HepG2 (cell line): Measurements from ENCODE around the gene U2AF1L4. TPM values are rescaled to one million over a fixed set of nuclear protein-coding genes. Genes with fewer than 3 reads are reported as not detected.

Experiments used
- ATF5 ChIP-seq: sonication (generic); formaldehyde crosslinking; IDR thresholded peaks from 2 replicates; pipeline ENCODE4 v1.4.0; 2020; ENCODE audit warnings: mild to moderate bottlenecking, low read depth, missing genetic modification reagents
- CEBPG ChIP-seq: IDR thresholded peaks from 2 replicates; pipeline ENCODE4 v1.6.1; 2016
- CREM ChIP-seq, 2 experiments: sonication (generic) in 1 of 2; formaldehyde crosslinking in 1 of 2; IDR thresholded peaks; 2 replicates each; pipeline versions ENCODE4 v1.4.0 to v1.6.1; 2016 to 2020; ENCODE audit warnings: antibody characterized with exemption in 1 of 2, mild to moderate bottlenecking in 1 of 2, missing genetic modification reagents in 1 of 2
- DPF2 ChIP-seq: sonication (generic); formaldehyde crosslinking; IDR thresholded peaks from 2 replicates; pipeline ENCODE4 v1.4.0; 2020; ENCODE audit warnings: mild to moderate bottlenecking, low read depth, missing genetic modification reagents, borderline replicate concordance
- FOSL2 ChIP-seq: sonication (generic); formaldehyde crosslinking; IDR thresholded peaks from 2 replicates; pipeline ENCODE4 v1.4.0; 2020; ENCODE audit warnings: missing genetic modification reagents
- HNRNPUL1 ChIP-seq: fragments of 200-400 bp; formaldehyde crosslinking; IDR thresholded peaks from 2 replicates; pipeline ENCODE4 v1.6.1; 2017; ENCODE audit warnings: low read depth, mild to moderate bottlenecking, low read length, moderate library complexity
- HOXA3 ChIP-seq: sonication (generic); formaldehyde crosslinking; IDR thresholded peaks from 2 replicates; pipeline ENCODE4 v1.5.0; 2020; ENCODE audit warnings: missing genetic modification reagents
- HOXA9 ChIP-seq: sonication (generic); formaldehyde crosslinking; IDR thresholded peaks from 2 replicates; pipeline ENCODE4 v1.8.1; 2022; ENCODE audit warnings: missing genetic modification reagents, mild to moderate bottlenecking, moderate library complexity, borderline replicate concordance
- MAX ChIP-seq: IDR thresholded peaks from 2 replicates; pipeline ENCODE4 v1.6.1; 2012; ENCODE audit warnings: inconsistent platforms
- PRPF4 ChIP-seq: fragments of 200-400 bp; formaldehyde crosslinking; IDR thresholded peaks from 2 replicates; pipeline ENCODE4 v1.6.1; 2016; ENCODE audit warnings: low read length, low read depth; ENCODE audit not compliant: poor library complexity, severe bottlenecking
- SRSF9 ChIP-seq: fragments of 200-400 bp; formaldehyde crosslinking; IDR thresholded peaks from 2 replicates; pipeline ENCODE4 v1.6.1; 2018; ENCODE audit warnings: borderline replicate concordance, mild to moderate bottlenecking, low read depth, low read length; ENCODE audit not compliant: insufficient read depth, poor library complexity, severe bottlenecking
- THAP8 ChIP-seq: sonication (generic); formaldehyde crosslinking; IDR thresholded peaks from 2 replicates; pipeline ENCODE4 v1.5.1; 2020; ENCODE audit warnings: missing genetic modification reagents, mild to moderate bottlenecking, borderline replicate concordance
- ZFP62 ChIP-seq: sonication (generic); formaldehyde crosslinking; IDR thresholded peaks from 2 replicates; pipeline ENCODE4 v1.4.0; 2020; ENCODE audit warnings: missing genetic modification reagents
- ZHX1 ChIP-seq: sonication (generic); formaldehyde crosslinking; IDR thresholded peaks from 2 replicates; pipeline ENCODE4 v1.8.1; 2022; ENCODE audit warnings: low read depth, mild to moderate bottlenecking, missing genetic modification reagents
- ZKSCAN8 ChIP-seq: IDR thresholded peaks from 2 replicates; pipeline ENCODE4 v1.6.1; 2016; ENCODE audit warnings: borderline replicate concordance, missing genetic modification reagents, missing compliant biosample characterization
- ZNF17 ChIP-seq: sonication (generic); formaldehyde crosslinking; IDR thresholded peaks from 2 replicates; pipeline ENCODE4 v1.5.0; 2020; ENCODE audit warnings: mild to moderate bottlenecking, missing genetic modification reagents
- ZNF431 ChIP-seq: sonication (generic); formaldehyde crosslinking; IDR thresholded peaks from 2 replicates; pipeline ENCODE4 v1.9.0; 2022; ENCODE audit warnings: missing genetic modification reagents, low read depth, mild to moderate bottlenecking, borderline replicate concordance
- ZNF567 ChIP-seq: sonication (generic); formaldehyde crosslinking; IDR thresholded peaks from 2 replicates; pipeline ENCODE4 v1.8.1; 2023; ENCODE audit warnings: mild to moderate bottlenecking, missing genetic modification reagents, borderline replicate concordance
- ZNF639 ChIP-seq: conservative IDR thresholded peaks from 2 replicates; pipeline ENCODE4 v1.6.1; 2018; ENCODE audit warnings: missing genetic modification reagents
- ZNF768 ChIP-seq: sonication (generic); formaldehyde crosslinking; IDR thresholded peaks from 2 replicates; pipeline ENCODE4 v1.4.0; 2020; ENCODE audit warnings: missing genetic modification reagents
- ZNF770 ChIP-seq: sonication (generic); formaldehyde crosslinking; IDR thresholded peaks from 2 replicates; pipeline ENCODE4 v1.5.0; 2020; ENCODE audit warnings: mild to moderate bottlenecking, missing genetic modification reagents
- polyA plus RNA-seq, 8 experiments: library from polyadenylated mRNA; depleted of rRNA in 3 of 8; stranded (reverse) in 7 of 8; unstranded in 1 of 8; fragments of >200 nt; fragmentation: Illumina TruSeq in 4 of 8; extraction: Trizol in 4 of 8; gene quantifications; 2 replicates each; pipeline versions ENCODE4 v1.2.1 to v1.2.3, GENCODE V29; 2011 to 2016; ENCODE audit warnings: low read depth in 4 of 8, missing spikeins in 1 of 8, mixed read lengths in 1 of 8; ENCODE audit not compliant: insufficient read depth in 1 of 8
- total RNA-seq, 5 experiments: library from RNA; depleted of rRNA; stranded (reverse); fragments of >200 nt; fragmentation: Illumina TruSeq; extraction: Trizol; gene quantifications; 2 replicates each; pipeline ENCODE4 v1.2.3, GENCODE V29; 2016; ENCODE audit warnings: low read depth in 1 of 5

Gene U2AF1L4
- total and polyA plus RNA-seq, 2 of the 13 experiments (the other 11 are each of a cell fraction or from before 2014, with no cell fraction given), result 7.9 to 15.4 TPM

GRCh38 chr19:35767288-35768081, 22.3 kb upstream of the U2AF1L4 start (continued):
- TF ChIP-seq ZNF639 (no peak), CREM (IDR thresholded peaks at IDR 0.05) (no peak), CREM (CRISPR knock-in tag; IDR thresholded peaks at IDR 0.05) (no peak), THAP8 (CRISPR knock-in tag) (no peak), ZNF431 (no peak), SRSF9 (no peak), ZKSCAN8 (CRISPR knock-in tag) (no peak), DPF2 (CRISPR knock-in tag) (no peak), ZNF770 (peak; percentile 55), PRPF4 (no peak), HNRNPUL1 (no peak), ZNF768 (no peak), MAX (0 out of 2 replicates have a peak, but pooled peaks have one; percentile 12), HOXA9 (CRISPR knock-in tag) (no peak), HOXA3 (CRISPR knock-in tag) (peak; percentile 25; the same call in 1 of the 2 replicates), ZNF17 (CRISPR knock-in tag) (no peak), ZFP62 (CRISPR knock-in tag) (no peak), ATF5 (no peak), FOSL2 (peak; percentile 9; the same call in 1 of the 2 replicates), ZNF567 (CRISPR knock-in tag) (no peak), CEBPG (no peak), ZHX1 (CRISPR knock-in tag) (no peak)
